Measurements from ENCODE around the gene SF1. TPM values are rescaled to one million over a fixed set of nuclear protein-coding genes. Genes with fewer than 3 reads are reported as not detected.

The SF1 gene
- total and polyA plus RNA-seq, 2 of the 8 experiments (the other 6 are each of a cell fraction or from before 2014, with no cell fraction given): 72.7 to 353 TPM

DNA sequence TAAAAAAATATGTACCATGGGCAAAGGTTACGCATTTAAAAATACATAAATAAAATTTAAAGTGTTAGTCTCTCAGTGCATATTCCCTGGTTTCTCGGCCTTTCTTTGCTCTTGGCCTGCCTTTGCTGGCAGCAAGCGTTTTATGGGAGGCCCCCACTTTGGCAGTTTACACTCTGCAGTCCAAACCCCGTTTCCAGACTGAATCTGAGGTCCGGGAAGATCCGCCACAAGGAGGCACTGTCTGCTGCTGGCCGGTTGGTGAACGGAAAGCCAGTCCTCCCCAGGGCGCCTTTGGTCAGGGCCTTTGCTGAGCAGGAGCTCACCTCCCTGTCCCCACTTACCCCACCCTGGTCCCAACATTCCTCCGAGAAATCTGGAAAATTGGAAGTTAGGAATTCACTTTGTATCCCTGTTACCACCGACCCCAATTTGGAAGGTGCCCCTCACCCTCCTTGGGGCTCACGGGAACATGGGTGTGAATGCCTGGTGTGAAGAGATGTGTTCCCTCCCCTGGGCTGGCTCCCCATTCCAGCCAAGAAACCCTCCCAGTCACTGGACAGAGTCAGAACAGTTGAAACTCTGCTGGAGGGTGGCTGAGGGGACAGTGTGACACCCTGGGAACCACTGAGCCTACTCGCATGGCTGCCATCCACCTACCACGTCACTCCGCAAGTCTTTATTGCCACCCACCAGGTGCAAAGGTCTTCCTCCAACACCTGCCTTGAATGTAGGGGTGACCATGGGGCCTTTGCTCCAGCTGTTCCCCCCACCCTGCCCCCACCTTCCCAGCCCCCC is 9.4 kb upstream of the SF1 start (continued):
- TF ChIP-seq, protein P1, sequence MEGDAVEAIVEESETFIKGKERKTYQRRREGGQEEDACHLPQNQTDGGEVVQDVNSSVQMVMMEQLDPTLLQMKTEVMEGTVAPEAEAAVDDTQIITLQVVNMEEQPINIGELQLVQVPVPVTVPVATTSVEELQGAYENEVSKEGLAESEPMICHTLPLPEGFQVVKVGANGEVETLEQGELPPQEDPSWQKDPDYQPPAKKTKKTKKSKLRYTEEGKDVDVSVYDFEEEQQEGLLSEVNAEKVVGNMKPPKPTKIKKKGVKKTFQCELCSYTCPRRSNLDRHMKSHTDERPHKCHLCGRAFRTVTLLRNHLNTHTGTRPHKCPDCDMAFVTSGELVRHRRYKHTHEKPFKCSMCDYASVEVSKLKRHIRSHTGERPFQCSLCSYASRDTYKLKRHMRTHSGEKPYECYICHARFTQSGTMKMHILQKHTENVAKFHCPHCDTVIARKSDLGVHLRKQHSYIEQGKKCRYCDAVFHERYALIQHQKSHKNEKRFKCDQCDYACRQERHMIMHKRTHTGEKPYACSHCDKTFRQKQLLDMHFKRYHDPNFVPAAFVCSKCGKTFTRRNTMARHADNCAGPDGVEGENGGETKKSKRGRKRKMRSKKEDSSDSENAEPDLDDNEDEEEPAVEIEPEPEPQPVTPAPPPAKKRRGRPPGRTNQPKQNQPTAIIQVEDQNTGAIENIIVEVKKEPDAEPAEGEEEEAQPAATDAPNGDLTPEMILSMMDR (IDR thresholded peaks at IDR 0.05; ENCODE audit: control extremely low read depth in 1 of 3, insufficient read depth in 1 of 3, low read depth in 1 of 3, low read length in 3 of 3): peak; percentile 87 to 91 (median 90)
- TF ChIP-seq CHD1 (IDR thresholded peaks at IDR 0.05; ENCODE audit: low read depth, low read length) (no peak), YY1 (IDR thresholded peaks at IDR 0.05; ENCODE audit: low read depth, low read length) (0 out of 2 replicates have a peak, but pooled peaks have one; percentile 23), CHD2 (IDR thresholded peaks at IDR 0.05; ENCODE audit: low read length) (no peak), TAF1 (IDR thresholded peaks at IDR 0.05; ENCODE audit: low read depth, low read length) (0 out of 2 replicates have a peak, but pooled peaks have one; percentile 30)

All from H1 (cell line).